ENCODE measurements around the gene RUNDC3A.

DNA sequence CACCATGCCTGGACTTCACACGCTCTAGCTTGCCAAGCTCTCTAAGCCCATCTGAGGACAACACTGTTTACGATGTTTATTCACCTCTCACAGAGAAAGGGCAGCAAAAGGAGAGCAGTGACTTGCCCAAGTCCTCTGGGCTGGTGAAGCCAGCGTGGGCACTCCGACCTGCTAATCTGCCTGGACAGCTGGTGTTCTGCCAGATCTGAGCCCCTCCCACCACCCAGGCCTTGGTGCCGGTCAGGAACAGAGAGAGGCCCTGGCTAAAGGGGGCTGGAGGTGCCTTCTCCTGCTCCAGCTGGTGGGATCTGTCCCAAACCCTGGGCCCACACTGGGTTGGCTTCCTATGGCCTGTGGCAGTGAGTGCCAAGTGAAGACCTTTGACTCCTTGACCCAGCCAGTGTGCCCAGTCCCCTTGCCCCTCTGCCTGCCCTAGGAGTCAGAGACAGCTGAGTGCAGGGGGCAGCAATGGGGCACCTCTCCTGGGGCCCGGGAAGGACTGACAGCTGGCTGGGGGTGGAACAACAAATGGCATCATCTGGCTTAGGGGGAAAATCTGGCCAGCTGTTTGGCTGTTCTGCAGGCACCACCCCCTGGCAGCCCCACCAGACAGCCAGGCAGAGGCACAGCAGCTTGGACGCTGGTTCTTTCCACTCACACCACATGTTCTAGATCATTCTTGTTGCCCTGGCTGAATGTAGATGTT is 38.7 kb upstream of the RUNDC3A start:
- TF ChIP-seq, protein P1, sequence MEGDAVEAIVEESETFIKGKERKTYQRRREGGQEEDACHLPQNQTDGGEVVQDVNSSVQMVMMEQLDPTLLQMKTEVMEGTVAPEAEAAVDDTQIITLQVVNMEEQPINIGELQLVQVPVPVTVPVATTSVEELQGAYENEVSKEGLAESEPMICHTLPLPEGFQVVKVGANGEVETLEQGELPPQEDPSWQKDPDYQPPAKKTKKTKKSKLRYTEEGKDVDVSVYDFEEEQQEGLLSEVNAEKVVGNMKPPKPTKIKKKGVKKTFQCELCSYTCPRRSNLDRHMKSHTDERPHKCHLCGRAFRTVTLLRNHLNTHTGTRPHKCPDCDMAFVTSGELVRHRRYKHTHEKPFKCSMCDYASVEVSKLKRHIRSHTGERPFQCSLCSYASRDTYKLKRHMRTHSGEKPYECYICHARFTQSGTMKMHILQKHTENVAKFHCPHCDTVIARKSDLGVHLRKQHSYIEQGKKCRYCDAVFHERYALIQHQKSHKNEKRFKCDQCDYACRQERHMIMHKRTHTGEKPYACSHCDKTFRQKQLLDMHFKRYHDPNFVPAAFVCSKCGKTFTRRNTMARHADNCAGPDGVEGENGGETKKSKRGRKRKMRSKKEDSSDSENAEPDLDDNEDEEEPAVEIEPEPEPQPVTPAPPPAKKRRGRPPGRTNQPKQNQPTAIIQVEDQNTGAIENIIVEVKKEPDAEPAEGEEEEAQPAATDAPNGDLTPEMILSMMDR (IDR thresholded peaks at IDR 0.05), result no peak
- TF ChIP-seq ZFX (IDR thresholded peaks at IDR 0.05; ENCODE audit: borderline replicate concordance), result no peak

Measured in 22Rv1 (cell line).